Uterus (tissue), 2 donors: ENCODE data around the gene SOAT1.

ENCODE experiments used
- POLR2A ChIP-seq, 2 donors: fragments of 450-650 bp; IDR thresholded peaks; one replicate each; pipeline ENCODE4 v1.6.1; 2016; ENCODE audit warnings: antibody characterized with exemption in 2 of 2, mild to moderate bottlenecking in 1 of 2, moderate library complexity in 1 of 2
- TF ChIP-seq, protein P1 (sequence below), 4 experiments: fragments of 200-600 bp in 2 of 4; fragments of 450-650 bp in 2 of 4; sonication (generic) in 2 of 4; IDR thresholded peaks; one replicate each; pipeline ENCODE4 v1.5.1; 2016 to 2019; ENCODE audit warnings: antibody characterized with exemption in 4 of 4, mild to moderate bottlenecking in 2 of 4, moderate library complexity in 1 of 4

DNA sequence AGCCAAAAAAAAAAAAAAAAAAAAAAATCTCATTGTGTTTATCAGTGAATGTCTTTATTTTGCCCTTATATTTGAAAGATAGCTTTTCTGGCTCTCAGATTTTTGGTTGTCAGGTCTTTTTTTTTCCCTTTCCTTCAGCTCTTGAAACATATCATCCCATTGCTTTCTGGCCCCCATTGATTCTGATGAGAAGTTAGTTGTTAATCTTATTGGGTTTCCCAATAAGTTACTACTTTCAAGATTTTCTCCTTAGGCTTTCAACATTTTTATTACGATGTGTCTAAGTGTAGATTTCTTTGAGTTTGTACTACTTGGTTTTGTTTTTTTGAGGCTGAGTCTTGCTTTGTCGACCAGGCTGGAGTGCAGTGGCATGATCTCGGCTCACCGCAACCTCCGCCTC, 14.7 kb upstream of the SOAT1 start:
- TF ChIP-seq POLR2A (IDR thresholded peaks at IDR 0.05) = no peak
- TF ChIP-seq, protein P1, sequence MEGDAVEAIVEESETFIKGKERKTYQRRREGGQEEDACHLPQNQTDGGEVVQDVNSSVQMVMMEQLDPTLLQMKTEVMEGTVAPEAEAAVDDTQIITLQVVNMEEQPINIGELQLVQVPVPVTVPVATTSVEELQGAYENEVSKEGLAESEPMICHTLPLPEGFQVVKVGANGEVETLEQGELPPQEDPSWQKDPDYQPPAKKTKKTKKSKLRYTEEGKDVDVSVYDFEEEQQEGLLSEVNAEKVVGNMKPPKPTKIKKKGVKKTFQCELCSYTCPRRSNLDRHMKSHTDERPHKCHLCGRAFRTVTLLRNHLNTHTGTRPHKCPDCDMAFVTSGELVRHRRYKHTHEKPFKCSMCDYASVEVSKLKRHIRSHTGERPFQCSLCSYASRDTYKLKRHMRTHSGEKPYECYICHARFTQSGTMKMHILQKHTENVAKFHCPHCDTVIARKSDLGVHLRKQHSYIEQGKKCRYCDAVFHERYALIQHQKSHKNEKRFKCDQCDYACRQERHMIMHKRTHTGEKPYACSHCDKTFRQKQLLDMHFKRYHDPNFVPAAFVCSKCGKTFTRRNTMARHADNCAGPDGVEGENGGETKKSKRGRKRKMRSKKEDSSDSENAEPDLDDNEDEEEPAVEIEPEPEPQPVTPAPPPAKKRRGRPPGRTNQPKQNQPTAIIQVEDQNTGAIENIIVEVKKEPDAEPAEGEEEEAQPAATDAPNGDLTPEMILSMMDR (IDR thresholded peaks at IDR 0.05) = no peak
